Suprapubic skin (tissue), 4 donors: ENCODE data around the gene HERPUD1. TPM values are rescaled to one million over a fixed set of nuclear protein-coding genes. Genes with fewer than 3 reads are reported as not detected.

Experiments
- DNase-seq, 2 donors: peaks; one replicate each; pipeline ENCODE4 v3.0.0-alpha.2; 2019; ENCODE audit warnings: low spot score in 2 of 2
- H3K27ac ChIP-seq: fragments of 200-600 bp; sonication (generic); one replicate; pipeline ENCODE4 v1.5.1; 2019
- H3K27me3 ChIP-seq: fragments of 200-600 bp; sonication (generic); one replicate; pipeline ENCODE4 v1.5.1; 2019
- H3K36me3 ChIP-seq: fragments of 200-600 bp; sonication (generic); one replicate; pipeline ENCODE4 v1.5.1; 2019
- H3K4me1 ChIP-seq: fragments of 200-600 bp; sonication (generic); one replicate; pipeline ENCODE4 v1.5.1; 2019
- H3K4me3 ChIP-seq: fragments of 200-600 bp; sonication (generic); one replicate; pipeline ENCODE4 v1.5.1; 2019; ENCODE audit warnings: mild to moderate bottlenecking
- H3K9me3 ChIP-seq: fragments of 200-600 bp; sonication (generic); one replicate; pipeline ENCODE4 v1.5.1; 2019
- CTCF ChIP-seq, 2 donors: fragments of 200-600 bp in 1 of 2; fragments of 450-650 bp in 1 of 2; sonication (generic) in 1 of 2; IDR thresholded peaks; one replicate each; pipeline ENCODE4 v1.5.1; 2016 to 2019; ENCODE audit warnings: antibody characterized with exemption in 2 of 2, mild to moderate bottlenecking in 1 of 2, moderate library complexity in 1 of 2
- EP300 ChIP-seq: sonication (generic); formaldehyde crosslinking; IDR thresholded peaks from one replicate; pipeline ENCODE4 v1.6.1; 2017; ENCODE audit warnings: antibody characterized with exemption
- POLR2A ChIP-seq, 2 donors: fragments of 450-650 bp; IDR thresholded peaks; one replicate each; pipeline ENCODE4 v1.6.1; 2017; ENCODE audit warnings: antibody characterized with exemption in 2 of 2, mild to moderate bottlenecking in 2 of 2, moderate library complexity in 2 of 2
- POLR2AphosphoS5 ChIP-seq, 3 donors: sonication (generic); formaldehyde crosslinking; IDR thresholded peaks; one replicate each; pipeline ENCODE4 v1.6.1; 2017; ENCODE audit warnings: antibody characterized with exemption in 3 of 3
- WGBS: methylation state at CpG from one replicate; pipeline ENCODE4 v1.1.5; 2018; 5-methylcytosine and 5-hydroxymethylcytosine counted together
- total RNA-seq, 4 donors: library from RNA; depleted of rRNA; stranded (reverse); fragments of >200 nt; gene quantifications; one replicate each; pipeline ENCODE4 v1.1.0, GENCODE V29; 2016

Gene HERPUD1
- total RNA-seq, 4 donors from 2014 or later = 146 to 246 (median 160) TPM

- no peak overlapping the region for H3K4me3 ChIP-seq
- no peaks in the 10 kb centered on the region for H3K4me1 ChIP-seq
- DNase-seq = no peak
- no peaks in the 10 kb centered on the region for H3K27me3 ChIP-seq
- no peak overlapping the region for H3K27ac ChIP-seq
- no peak for TF ChIP-seq POLR2AphosphoS5 (IDR thresholded peaks at IDR 0.05)
- TF ChIP-seq CTCF (IDR thresholded peaks at IDR 0.05) = no peak
- no peak for TF ChIP-seq POLR2A (IDR thresholded peaks at IDR 0.05)
- TF ChIP-seq EP300 = no peak
- H3K9me3 ChIP-seq = no peaks in the 10 kb centered on the region
- no peaks in the 10 kb centered on the region for H3K36me3 ChIP-seq
- 90% methylated on average over 10 of the region's 10 CpGs for WGBS
Observed at GRCh38 chr16:56975714-56976113, 43.8 kb downstream of the HERPUD1 start.

- no peak for DNase-seq
- Histone ChIP-seq H3K27me3 (no peaks in the 10 kb centered on the region), H3K9me3 (no peaks in the 10 kb centered on the region), H3K27ac (no peak overlapping the region), H3K4me1 (no peaks in the 10 kb centered on the region), H3K4me3 (no peak overlapping the region), H3K36me3 (no peaks in the 10 kb centered on the region)
- WGBS = 77% methylated on average over 6 of the region's 6 CpGs
- TF ChIP-seq EP300 (no peak), POLR2A (IDR thresholded peaks at IDR 0.05) (no peak), CTCF (IDR thresholded peaks at IDR 0.05) (no peak), POLR2AphosphoS5 (IDR thresholded peaks at IDR 0.05) (no peak)
Observed at GRCh38 chr16:56977216-56977615, 45.3 kb downstream of the HERPUD1 start.

GRCh38 chr16:56977823-56978430 is 46.0 kb downstream of the HERPUD1 start:
- H3K27ac ChIP-seq = no peak overlapping the region
- TF ChIP-seq CTCF (IDR thresholded peaks at IDR 0.05) (no peak), POLR2AphosphoS5 (IDR thresholded peaks at IDR 0.05) (no peak), POLR2A (IDR thresholded peaks at IDR 0.05) (no peak), EP300 (no peak)
- WGBS = 90% methylated on average over 11 of the region's 11 CpGs
- H3K4me3 ChIP-seq = no peak overlapping the region
- no peaks in the 10 kb centered on the region for H3K4me1 ChIP-seq
- H3K9me3 ChIP-seq = no peaks in the 10 kb centered on the region
- no peaks in the 10 kb centered on the region for H3K27me3 ChIP-seq
- no peak for DNase-seq
- H3K36me3 ChIP-seq = no peaks in the 10 kb centered on the region

GRCh38 chr16:56980201-56980535 is 48.2 kb downstream of the HERPUD1 start:
- WGBS = 93% methylated on average over 4 of the region's 4 CpGs
- no peaks in the 10 kb centered on the region for H3K9me3 ChIP-seq
- no peak overlapping the region for H3K27ac ChIP-seq
- H3K4me1 ChIP-seq = peaks cover 8% of the 10 kb centered on the region
- TF ChIP-seq POLR2A (IDR thresholded peaks at IDR 0.05) (no peak), CTCF (IDR thresholded peaks at IDR 0.05) (no peak)
- no peak for DNase-seq
- no peaks in the 10 kb centered on the region for H3K36me3 ChIP-seq
- H3K4me3 ChIP-seq = no peak overlapping the region
- H3K27me3 ChIP-seq = no peaks in the 10 kb centered on the region

GRCh38 chr16:56980792-56981724 is 49.1 kb downstream of the HERPUD1 start:
- peaks cover 16% of the 10 kb centered on the region for H3K4me1 ChIP-seq
- no peak for TF ChIP-seq POLR2AphosphoS5 (IDR thresholded peaks at IDR 0.05)
- TF ChIP-seq POLR2A (IDR thresholded peaks at IDR 0.05) = no peak
- no peak for TF ChIP-seq EP300
- TF ChIP-seq CTCF (IDR thresholded peaks at IDR 0.05) = no peak
- DNase-seq = no peak
- H3K36me3 ChIP-seq = no peaks in the 10 kb centered on the region
- H3K27ac ChIP-seq = no peak overlapping the region
- H3K4me3 ChIP-seq = no peak overlapping the region
- 79% methylated on average over 12 of the region's 16 CpGs for WGBS
- no peaks in the 10 kb centered on the region for H3K27me3 ChIP-seq
- no peaks in the 10 kb centered on the region for H3K9me3 ChIP-seq
